Measurements from ENCODE around the gene LMNTD1.

GRCh38 chr12:25585662-25586061, 32.6 kb upstream of the LMNTD1 start:
- TF ChIP-seq, protein P1, sequence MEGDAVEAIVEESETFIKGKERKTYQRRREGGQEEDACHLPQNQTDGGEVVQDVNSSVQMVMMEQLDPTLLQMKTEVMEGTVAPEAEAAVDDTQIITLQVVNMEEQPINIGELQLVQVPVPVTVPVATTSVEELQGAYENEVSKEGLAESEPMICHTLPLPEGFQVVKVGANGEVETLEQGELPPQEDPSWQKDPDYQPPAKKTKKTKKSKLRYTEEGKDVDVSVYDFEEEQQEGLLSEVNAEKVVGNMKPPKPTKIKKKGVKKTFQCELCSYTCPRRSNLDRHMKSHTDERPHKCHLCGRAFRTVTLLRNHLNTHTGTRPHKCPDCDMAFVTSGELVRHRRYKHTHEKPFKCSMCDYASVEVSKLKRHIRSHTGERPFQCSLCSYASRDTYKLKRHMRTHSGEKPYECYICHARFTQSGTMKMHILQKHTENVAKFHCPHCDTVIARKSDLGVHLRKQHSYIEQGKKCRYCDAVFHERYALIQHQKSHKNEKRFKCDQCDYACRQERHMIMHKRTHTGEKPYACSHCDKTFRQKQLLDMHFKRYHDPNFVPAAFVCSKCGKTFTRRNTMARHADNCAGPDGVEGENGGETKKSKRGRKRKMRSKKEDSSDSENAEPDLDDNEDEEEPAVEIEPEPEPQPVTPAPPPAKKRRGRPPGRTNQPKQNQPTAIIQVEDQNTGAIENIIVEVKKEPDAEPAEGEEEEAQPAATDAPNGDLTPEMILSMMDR (IDR thresholded peaks at IDR 0.05) = no peak
- TF ChIP-seq POLR2AphosphoS5 (IDR thresholded peaks at IDR 0.05; ENCODE audit: low read depth, low read length) (no peak), MXI1 (IDR thresholded peaks at IDR 0.05; ENCODE audit: low read depth, low read length) (no peak), MAX (IDR thresholded peaks at IDR 0.05; ENCODE audit: low read depth) (no peak)
- TF ChIP-seq, protein P2, sequence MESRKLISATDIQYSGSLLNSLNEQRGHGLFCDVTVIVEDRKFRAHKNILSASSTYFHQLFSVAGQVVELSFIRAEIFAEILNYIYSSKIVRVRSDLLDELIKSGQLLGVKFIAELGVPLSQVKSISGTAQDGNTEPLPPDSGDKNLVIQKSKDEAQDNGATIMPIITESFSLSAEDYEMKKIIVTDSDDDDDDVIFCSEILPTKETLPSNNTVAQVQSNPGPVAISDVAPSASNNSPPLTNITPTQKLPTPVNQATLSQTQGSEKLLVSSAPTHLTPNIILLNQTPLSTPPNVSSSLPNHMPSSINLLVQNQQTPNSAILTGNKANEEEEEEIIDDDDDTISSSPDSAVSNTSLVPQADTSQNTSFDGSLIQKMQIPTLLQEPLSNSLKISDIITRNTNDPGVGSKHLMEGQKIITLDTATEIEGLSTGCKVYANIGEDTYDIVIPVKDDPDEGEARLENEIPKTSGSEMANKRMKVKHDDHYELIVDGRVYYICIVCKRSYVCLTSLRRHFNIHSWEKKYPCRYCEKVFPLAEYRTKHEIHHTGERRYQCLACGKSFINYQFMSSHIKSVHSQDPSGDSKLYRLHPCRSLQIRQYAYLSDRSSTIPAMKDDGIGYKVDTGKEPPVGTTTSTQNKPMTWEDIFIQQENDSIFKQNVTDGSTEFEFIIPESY (IDR thresholded peaks at IDR 0.05; ENCODE audit: borderline replicate concordance, low read depth) = no peak
- TF ChIP-seq, protein P3, sequence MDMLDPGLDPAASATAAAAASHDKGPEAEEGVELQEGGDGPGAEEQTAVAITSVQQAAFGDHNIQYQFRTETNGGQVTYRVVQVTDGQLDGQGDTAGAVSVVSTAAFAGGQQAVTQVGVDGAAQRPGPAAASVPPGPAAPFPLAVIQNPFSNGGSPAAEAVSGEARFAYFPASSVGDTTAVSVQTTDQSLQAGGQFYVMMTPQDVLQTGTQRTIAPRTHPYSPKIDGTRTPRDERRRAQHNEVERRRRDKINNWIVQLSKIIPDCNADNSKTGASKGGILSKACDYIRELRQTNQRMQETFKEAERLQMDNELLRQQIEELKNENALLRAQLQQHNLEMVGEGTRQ (IDR thresholded peaks at IDR 0.05; ENCODE audit: borderline replicate concordance, low read depth, low read length) = no peak
